Hypothalamus (tissue), 51 donors: Measurements from ENCODE around the gene ABCA12.
A peak's percentile ranks its signal among the peaks of the same experiment; 100 is the strongest.

Source experiments
- DNase-seq, 51 donors: peaks; one replicate each; lab custom pipeline; 2025; lab: John Stamatoyannopoulos, UW

The ABCA12 gene

GRCh38 chr2:215136669-215137328 is 1.6 kb downstream of the ABCA12 start:
- DNase-seq: no peak

- DNase-seq: no peak
These were observed 18.0 kb downstream of the ABCA12 start for GRCh38 chr2:215120401-215120800.

- no peak for DNase-seq
These were observed 18.6 kb downstream of the ABCA12 start for GRCh38 chr2:215119847-215120246.

GRCh38 chr2:215110918-215111317 is 27.5 kb downstream of the ABCA12 start:
- DNase-seq: no peak

- DNase-seq: no peak
These were observed 31.0 kb downstream of the ABCA12 start for GRCh38 chr2:215107216-215108056.

- no peak for DNase-seq
These were observed 32.6 kb downstream of the ABCA12 start for GRCh38 chr2:215105607-215106354.

- DNase-seq: no peak
These were observed 34.2 kb downstream of the ABCA12 start for GRCh38 chr2:215104226-215104625.

GRCh38 chr2:215098875-215099274 is 39.6 kb downstream of the ABCA12 start:
- DNase-seq: no peak

GRCh38 chr2:215084080-215084479 is 54.3 kb downstream of the ABCA12 start:
- DNase-seq: no peak

GRCh38 chr2:215083146-215083545 is 55.3 kb downstream of the ABCA12 start:
- DNase-seq: no peak

GRCh38 chr2:215082446-215082845 is 56.0 kb downstream of the ABCA12 start:
- DNase-seq: no peak

- no peak for DNase-seq
These were observed 57.9 kb downstream of the ABCA12 start for GRCh38 chr2:215080545-215080944.

GRCh38 chr2:215071676-215072075 is 66.8 kb downstream of the ABCA12 start:
- no peak for DNase-seq

GRCh38 chr2:215068399-215068798 is 70.0 kb downstream of the ABCA12 start:
- no peak for DNase-seq

GRCh38 chr2:215066124-215066523 is 72.3 kb downstream of the ABCA12 start:
- no peak for DNase-seq

- no peak for DNase-seq
These were observed 74.9 kb downstream of the ABCA12 start for GRCh38 chr2:215063526-215063925.

- peak in 8 of 51 donors; percentile 0 to 4 (median 1) for DNase-seq
These were observed 77.4 kb downstream of the ABCA12 start for GRCh38 chr2:215060861-215061536.

GRCh38 chr2:215059724-215060123 is 78.7 kb downstream of the ABCA12 start:
- no peak for DNase-seq

GRCh38 chr2:215055891-215056290 is 82.5 kb downstream of the ABCA12 start:
- DNase-seq: no peak

- DNase-seq: no peak
These were observed 85.6 kb downstream of the ABCA12 start for GRCh38 chr2:215052810-215053209.

- no peak for DNase-seq
These were observed 86.0 kb downstream of the ABCA12 start for GRCh38 chr2:215052404-215052803.
